GM19193 (cell line): Measurements from ENCODE around the gene PHLPP1.

Experiments
- POLR2A ChIP-seq: IDR thresholded peaks from 4 replicates; pipeline ENCODE4 v1.6.1; 2011; ENCODE audit not compliant: insufficient read depth, insufficient read length; ENCODE audit errors: extremely low read depth

PHLPP1 gene

DNA sequence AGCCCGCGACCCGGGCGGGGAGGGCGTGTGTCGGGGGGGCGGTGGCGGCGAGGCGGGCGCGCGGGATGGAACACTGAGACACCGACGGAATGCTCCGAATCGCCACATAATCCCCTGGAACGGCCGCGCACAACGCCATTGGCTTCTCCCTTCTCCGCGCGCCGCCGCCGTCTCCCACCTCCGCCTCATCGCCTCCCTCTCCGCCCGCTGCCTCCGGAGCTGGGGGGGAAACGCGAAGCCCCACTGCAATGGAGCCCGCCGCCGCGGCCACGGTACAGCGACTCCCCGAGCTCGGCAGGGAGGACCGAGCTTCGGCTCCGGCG, at the start of gene PHLPP1:
Gene PHLPP1 (plus strand): TSS at position 106 of the 323 bp plus-strand sequence. CDS start 143 bp downstream, at position 249.
- TF ChIP-seq POLR2A = no peak

DNA sequence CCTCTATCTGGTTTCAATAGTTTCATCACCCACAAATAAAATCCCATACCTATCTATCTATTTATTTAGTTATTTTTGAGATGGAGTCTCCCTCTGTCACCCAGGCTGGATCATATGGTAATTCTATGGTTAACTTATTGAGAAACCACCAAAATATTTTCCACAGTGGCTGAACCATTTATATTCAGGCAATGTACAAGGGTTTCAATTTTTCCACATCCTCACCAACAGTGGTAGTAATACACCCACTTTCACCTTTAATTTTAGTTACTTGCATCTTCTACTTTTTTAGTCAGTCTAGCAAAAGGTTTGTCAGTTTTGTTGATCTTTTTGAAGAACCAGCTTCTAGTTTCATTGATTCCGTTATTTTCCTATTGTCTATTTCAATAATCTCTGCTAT, 46.1 kb upstream of the PHLPP1 start:
- TF ChIP-seq POLR2A = no peak

DNA sequence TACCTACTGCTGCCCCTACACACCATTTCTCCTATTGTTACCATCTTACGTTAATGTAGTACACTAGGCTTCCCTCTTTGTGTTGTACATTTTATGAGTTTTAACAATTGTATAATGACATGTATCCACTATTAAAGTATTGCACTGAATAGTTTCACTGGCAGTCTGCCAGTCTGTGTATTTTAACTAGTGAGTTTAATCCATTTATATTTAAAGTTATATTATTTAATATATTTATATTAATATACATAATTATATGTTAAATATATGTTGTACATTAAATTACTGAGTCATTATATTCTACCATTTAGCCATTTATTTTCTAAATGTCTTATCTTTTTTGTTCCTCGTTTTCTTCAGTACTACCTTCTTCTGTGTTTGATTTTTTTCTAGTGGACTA, 44.8 kb upstream of the PHLPP1 start:
- no peak for TF ChIP-seq POLR2A

DNA sequence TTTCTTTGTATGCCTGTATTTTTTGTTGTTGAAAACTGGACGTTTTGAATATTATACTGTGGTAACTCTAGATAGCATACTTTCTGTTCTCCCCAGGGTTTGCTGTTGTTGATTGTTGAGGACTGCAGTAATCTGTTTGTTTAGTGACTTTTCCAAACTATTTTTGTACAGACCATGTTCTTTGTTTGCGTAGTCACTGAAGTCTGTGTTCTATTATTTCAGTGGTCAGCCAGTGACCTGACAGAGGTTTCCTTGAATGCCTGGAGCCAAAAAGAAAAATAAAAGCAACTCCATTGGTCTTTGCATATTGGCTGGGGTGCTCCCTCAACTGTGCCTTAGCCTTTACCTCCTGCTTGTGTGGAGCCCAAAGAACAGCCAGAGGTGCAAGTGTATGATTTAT, 42.7 kb upstream of the PHLPP1 start:
- no peak for TF ChIP-seq POLR2A

DNA sequence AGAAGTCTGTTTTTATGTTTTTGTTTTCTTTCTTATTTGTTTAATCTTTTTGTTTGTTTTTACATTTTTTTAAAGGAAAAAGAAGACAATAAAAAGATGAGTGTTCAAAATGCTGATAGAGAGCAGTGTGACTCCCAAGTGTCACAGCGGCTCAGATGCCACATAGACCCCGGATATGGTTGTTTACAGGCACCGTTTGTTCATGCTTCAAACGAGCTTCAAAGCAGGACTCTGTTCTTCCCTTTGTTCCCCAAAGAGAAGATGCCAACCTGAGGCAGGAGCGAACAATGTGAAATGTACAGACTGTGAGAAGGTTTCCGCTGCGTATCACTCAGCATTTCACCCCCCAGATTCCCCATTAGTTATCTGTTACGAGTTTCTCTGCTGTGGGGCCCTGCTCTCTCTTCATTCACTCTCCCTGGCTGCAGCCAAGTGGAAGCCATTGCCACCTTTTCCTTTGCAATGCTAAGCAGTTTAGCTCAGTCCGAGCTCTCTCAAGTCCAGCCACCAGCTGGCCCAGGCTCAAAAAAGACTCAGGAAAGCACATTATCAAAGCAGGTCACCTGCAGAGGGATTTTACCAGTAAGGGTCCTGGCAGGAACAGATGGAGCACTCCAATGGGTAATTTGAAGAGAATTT, 36.4 kb upstream of the PHLPP1 start:
- no peak for TF ChIP-seq POLR2A

DNA sequence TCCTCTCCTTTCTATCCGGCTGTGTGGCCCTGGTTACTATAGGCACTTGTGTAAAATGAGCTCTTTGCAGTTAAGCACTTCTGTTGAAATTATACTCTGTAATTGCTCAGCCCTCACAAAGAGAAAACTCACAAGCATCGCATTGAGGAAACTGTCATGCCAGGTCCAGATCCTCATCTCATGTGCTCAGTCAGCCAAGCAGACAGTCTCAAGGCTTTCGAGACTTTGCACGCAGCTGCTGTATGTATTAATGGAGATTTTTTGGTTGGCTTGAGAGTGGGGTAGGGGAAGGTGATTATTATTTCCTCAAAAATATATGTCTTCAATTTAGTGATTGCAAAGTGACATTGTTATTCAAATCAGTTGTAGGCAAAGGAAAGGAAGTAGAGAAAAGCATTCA, 33.0 kb upstream of the PHLPP1 start:
- TF ChIP-seq POLR2A = no peak

DNA sequence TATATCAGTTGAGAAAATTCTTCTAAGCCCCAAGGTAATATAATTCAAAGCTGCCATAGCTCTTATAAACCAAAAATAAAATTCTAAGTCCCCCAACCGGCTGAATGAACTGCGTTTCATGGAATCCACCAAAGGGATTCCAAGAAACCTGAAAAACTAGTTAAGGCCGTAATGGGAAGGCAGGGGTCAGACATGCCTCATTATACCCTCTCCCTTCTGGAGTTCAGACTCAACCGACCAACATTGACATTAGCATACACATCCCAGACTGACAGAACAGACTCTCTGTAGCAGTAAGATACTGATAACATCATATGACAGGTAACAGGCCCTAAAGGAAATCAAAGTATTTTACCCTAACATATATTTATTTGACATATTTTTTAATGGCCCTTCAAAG, 31.4 kb upstream of the PHLPP1 start:
- no peak for TF ChIP-seq POLR2A

DNA sequence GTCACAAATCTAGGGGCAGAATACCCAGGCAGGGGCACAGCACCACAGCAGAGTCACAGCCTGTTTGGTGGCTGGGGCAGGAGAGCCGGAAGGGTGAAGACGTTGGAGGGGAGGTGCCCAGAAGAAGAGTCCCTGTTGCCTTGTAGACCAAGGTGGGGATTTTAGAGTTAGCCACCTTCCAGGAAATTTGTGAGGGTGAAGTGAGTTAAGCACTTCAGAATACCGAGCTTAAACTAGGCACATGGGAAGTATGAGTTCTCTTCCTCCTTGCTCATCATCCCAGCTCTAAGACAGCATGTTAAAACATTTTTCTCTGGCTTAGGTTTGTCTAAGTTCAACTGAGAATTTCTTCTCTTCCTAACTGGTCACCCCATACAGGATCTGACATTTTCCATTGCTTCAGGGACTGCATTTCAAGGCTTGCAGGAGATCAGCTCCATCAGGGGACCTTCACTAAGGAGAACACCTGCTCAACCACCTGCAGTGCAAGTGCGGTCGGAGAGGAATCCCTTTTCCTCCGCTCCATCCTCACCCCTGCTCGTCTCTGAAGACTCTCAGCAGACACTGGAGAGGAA, 26.5 kb upstream of the PHLPP1 start:
- TF ChIP-seq POLR2A = no peak

DNA sequence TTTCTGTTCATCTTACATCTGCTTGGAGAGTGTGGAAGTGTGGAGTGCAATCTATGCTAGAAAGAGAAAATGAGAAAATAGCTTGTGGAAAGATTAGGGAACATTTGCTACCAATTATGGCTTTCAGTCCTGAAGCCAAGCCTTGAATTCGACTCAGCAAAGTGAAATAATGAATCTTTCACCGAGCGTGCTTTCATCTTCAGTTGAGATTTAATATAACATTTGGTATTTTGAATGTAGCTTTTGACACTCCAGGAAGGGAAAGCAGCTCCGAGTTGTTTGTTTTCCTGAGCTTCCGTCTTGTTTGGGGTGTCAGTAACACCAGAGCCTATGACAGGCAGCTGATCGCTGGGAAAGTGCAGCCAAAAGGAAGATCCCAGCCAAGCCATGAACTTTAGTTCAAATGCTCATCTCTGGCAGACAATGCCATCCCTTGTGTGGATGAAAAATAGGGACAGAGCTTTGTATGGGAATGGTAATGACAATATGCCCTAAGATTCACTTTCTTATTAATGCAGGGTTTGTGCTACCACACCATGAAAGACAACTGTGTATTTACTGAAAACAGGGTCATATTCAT, 25.0 kb upstream of the PHLPP1 start:
- no peak for TF ChIP-seq POLR2A

DNA sequence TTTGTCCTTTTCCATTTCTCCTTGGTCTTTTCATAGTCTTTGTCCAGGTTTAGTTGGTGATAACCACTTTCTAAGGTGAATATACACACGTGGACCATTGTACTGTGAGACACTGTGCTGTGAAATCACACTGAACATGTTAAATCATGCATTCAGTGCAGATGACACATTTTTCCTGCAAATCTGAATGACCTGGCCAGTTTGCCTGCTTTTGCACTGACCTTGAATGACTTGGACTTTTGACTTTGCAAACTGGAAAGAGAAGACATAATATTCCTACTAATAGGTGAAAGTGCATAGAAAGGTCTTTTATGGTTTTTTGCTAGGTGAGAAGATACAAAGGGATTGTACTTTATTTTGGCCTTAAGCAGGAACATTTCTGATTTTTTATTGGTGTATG, 21.7 kb upstream of the PHLPP1 start:
- TF ChIP-seq POLR2A = no peak

DNA sequence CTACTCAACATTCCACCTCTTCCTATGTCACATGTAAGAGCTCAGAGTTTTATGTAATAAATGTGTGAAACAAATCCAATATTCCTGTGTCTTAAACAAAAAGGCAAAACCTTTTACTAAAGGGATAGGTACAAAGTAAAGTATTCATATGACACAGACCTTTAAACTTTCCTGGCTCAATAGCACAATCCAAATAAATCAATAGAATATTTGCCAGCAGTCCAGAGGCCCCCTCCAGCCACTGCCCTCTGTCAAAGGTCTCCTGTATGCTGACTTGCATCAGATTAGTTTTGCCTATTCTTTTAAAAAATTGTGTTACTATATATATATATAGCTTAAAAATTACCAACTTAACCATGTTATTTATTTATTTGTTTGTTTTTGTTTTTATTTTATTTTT, 17.7 kb upstream of the PHLPP1 start:
- TF ChIP-seq POLR2A = no peak

DNA sequence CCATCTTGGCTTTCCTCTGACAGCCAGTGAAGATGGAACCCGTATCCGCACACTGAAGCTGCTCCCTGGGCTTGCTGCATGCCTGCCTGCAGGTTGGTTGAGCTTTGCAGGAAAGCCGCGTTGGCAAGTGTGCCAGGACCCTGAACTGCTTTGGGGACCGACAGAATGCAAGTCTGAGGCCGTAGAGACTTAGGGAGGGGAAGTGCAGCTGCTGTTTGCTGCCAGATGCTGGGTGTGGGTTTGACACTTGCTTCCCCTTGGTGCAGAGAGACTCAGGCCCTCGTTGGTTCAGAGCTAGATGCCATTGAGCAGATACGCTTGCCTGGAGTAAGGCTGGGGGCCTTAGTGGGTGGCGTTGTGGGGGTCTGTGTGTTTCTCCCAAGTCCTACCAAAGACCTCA, 13.1 kb upstream of the PHLPP1 start:
- no peak for TF ChIP-seq POLR2A

DNA sequence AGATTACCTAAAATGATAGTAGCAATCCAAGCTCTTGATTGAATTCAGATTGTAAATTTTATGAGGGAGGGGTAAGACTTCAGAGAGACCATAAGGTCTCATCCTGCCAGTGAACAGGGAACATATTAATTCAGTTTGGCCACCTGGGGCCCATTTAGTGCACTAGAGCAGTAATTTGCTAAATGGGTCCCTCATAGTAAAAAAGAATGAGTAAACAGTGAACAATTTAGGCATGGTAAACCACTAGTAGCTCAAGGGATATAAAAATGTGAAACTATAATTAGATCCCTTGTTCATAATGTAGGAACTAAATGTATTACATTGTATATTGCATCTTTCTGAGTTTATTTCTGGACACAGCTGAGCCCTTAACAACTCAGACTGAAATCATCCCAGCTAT, 4.9 kb upstream of the PHLPP1 start:
- TF ChIP-seq POLR2A = no peak

DNA sequence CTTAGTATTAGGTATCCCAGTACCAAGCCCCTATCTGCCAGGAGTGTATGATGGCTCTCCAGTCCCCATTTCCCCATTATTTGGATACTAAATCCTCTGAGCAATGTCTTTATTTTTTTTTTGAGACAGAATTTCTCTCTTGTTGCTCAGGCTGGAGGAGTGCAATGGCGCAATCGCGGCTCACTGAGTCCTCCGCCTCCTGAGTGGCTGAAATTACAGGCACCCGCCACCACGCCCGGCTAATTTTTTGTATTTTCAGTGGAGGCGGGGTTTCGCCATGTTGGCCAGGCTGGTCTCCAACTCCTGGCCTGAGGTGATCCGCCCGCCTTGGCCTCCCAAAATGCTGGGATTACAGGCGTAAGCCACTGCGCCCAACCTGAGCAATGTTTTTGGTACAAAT, 3.6 kb upstream of the PHLPP1 start:
- TF ChIP-seq POLR2A = no peak

DNA sequence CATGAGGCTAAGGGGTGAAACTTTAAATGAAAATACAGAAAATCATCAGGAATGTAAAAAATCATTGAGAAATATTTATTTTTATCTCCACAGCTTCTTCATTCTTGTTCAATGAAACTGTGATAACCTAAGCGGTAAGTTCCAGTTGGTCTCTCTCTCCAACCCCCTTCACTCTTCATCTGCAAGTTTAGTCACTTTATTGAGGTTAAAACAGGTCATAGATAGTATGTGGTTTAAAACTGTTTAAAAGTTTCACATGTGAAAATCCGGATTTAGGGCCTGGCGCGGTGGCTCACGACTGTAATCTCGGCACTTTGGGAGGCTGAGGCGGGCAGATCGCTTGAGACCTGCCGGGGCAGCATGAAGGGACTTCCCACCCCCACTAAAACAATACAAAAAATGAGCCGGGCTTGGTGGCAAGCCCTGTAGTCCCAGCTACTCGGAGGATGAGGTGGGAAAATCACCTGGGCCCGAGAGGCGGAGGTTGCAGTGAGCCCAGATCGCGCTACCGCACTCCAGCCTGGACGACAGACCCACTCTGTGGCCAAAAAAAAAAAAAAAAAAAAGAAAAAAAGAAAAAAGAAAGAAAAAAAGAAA, 1.6 kb upstream of the PHLPP1 start:
- TF ChIP-seq POLR2A = no peak
